ENCODE measurements around the gene SOS2. TPM values are rescaled to one million over a fixed set of nuclear protein-coding genes. Genes with fewer than 3 reads are reported as not detected.

Gene SOS2
- total and polyA plus RNA-seq, 2 of the 4 experiments (the other 2 are of a cell fraction): 6.3 to 10.9 TPM

GRCh38 chr14:50242566-50243310 is 11.4 kb upstream of the SOS2 start:
- H2BK5ac ChIP-seq (ENCODE audit: low read depth, low read length, poor library complexity, severe bottlenecking): no peak overlapping the region
- H2BK20ac ChIP-seq (ENCODE audit: low read depth, low read length): no peak overlapping the region
- no peak overlapping the region for H3K56ac ChIP-seq (ENCODE audit: extremely low read depth, insufficient read depth, low read length)
- ATAC-seq (ENCODE audit: low read depth) (no peak), DNase-seq (no peak)
- no peak overlapping the region for H2BK15ac ChIP-seq (ENCODE audit: low read depth, low read length)
- ChIA-PET POLR2A (ENCODE audit: unreplicated experiment) (no interaction called here), CTCF (interaction anchor here (0.6 kb wide), 1 partner anchor 392 kb away, joined by 3 read pairs; no protein-coding TSS in a partner anchor)
- H4K91ac ChIP-seq (ENCODE audit: insufficient read depth, low read depth, low read length): no peak overlapping the region
- H2BK120ac ChIP-seq (ENCODE audit: low read depth, low read length): no peak overlapping the region
- no peak overlapping the region for H4K5ac ChIP-seq (ENCODE audit: low read depth, low read length)
- no peak overlapping the region for H3K23ac ChIP-seq (ENCODE audit: low read depth, low read length)
- H3K4me1 ChIP-seq (ENCODE audit: control insufficient read depth, insufficient read depth, low read length): no peaks in the 10 kb centered on the region
- no peak overlapping the region for H3K4ac ChIP-seq (ENCODE audit: low read depth, low read length)
- H3K79me1 ChIP-seq (ENCODE audit: low read depth in 1 of 2, low read length in 2 of 2): no peaks in the 10 kb centered on the region
- H4K8ac ChIP-seq (ENCODE audit: low read depth in 2 of 2, low read length in 2 of 2): no peak overlapping the region
- H3K14ac ChIP-seq (replicated peaks; ENCODE audit: low read depth, low read length): no peak overlapping the region
- H3K36me3 ChIP-seq (ENCODE audit: control insufficient read depth, insufficient read depth, low read length): no peaks in the 10 kb centered on the region
- no peak overlapping the region for H2AFZ ChIP-seq (replicated peaks; ENCODE audit: low read length, poor library complexity)
- intact Hi-C loops (cut with micrococcal nuclease) (no loop called here), in situ Hi-C loops (cut with MboI; ENCODE audit: low sequenced_read_pairs) (no loop called here), dilution Hi-C loops (cut with HindIII; ENCODE audit: low sequenced_read_pairs, unreplicated experiment) (no loop called here)
- H3K9me1 ChIP-seq (ENCODE audit: insufficient read depth, low read length): no peaks in the 10 kb centered on the region
- no peaks in the 10 kb centered on the region for H3K27me3 ChIP-seq (ENCODE audit: control insufficient read depth, insufficient read depth, low read length)
- no peak overlapping the region for H3K27ac ChIP-seq (ENCODE audit: insufficient read depth, low read length)
- no peaks in the 10 kb centered on the region for H3K9me3 ChIP-seq (ENCODE audit: control insufficient read depth, insufficient read depth, low read length)
- H2AK9ac ChIP-seq (replicated peaks; ENCODE audit: low read depth, low read length, poor library complexity): no peak overlapping the region
- H4K20me1 ChIP-seq (ENCODE audit: insufficient read depth, low read length): no peaks in the 10 kb centered on the region
- no CpG with 5 or more reads among the region's 5 CpGs for WGBS, 2 experiments (ENCODE audit: extremely low coverage in 2 of 2, insufficient read length in 1 of 2)
- H3K4me2 ChIP-seq (ENCODE audit: low read depth, low read length): no peak overlapping the region
- H3K4me3 ChIP-seq (ENCODE audit: insufficient read depth, low read depth, low read length): no peak overlapping the region
- TF ChIP-seq ELK1 (IDR thresholded peaks at IDR 0.05; ENCODE audit: borderline replicate concordance, low read depth, low read length) (no peak), MAZ (IDR thresholded peaks at IDR 0.05; ENCODE audit: borderline replicate concordance, low read depth, low read length) (no peak), MXI1 (IDR thresholded peaks at IDR 0.05; ENCODE audit: borderline replicate concordance, low read depth, low read length) (no peak), MAFK (IDR thresholded peaks at IDR 0.05; ENCODE audit: low read depth, low read length) (no peak), SMC3 (IDR thresholded peaks at IDR 0.05; ENCODE audit: low read depth, low read length) (no peak), CEBPB (IDR thresholded peaks at IDR 0.05; ENCODE audit: low read depth, low read length) (no peak), CTCF (conservative IDR thresholded peaks at IDR 0.05; ENCODE audit: low read depth, low read length) (no peak), FOS (IDR thresholded peaks at IDR 0.05; ENCODE audit: low read depth, low read length) (no peak), BHLHE40 (IDR thresholded peaks at IDR 0.05; ENCODE audit: low read depth, low read length) (no peak), RCOR1 (IDR thresholded peaks at IDR 0.05; ENCODE audit: insufficient replicate concordance, low read length) (no peak), RFX5 (IDR thresholded peaks at IDR 0.05; ENCODE audit: low read depth, low read length) (no peak), RAD21 (IDR thresholded peaks at IDR 0.05; ENCODE audit: low read length) (no peak), USF2 (IDR thresholded peaks at IDR 0.05; ENCODE audit: low read depth, low read length) (no peak), CHD1 (IDR thresholded peaks at IDR 0.05; ENCODE audit: low read depth, low read length) (no peak), POLR2A (IDR thresholded peaks at IDR 0.05; ENCODE audit: low read depth, low read length) (no peak), NFE2L2 (IDR thresholded peaks at IDR 0.05; ENCODE audit: low read depth, low read length) (no peak)
- BruUV-seq (replicated peaks): no TSS peak
- H3K9ac ChIP-seq (ENCODE audit: low read depth, low read length): no peak overlapping the region
- H2AK5ac ChIP-seq (ENCODE audit: low read depth, low read length): no peak overlapping the region
- H3K18ac ChIP-seq (ENCODE audit: low read depth, low read length): no peak overlapping the region
